Inferior parietal cortex (tissue), 1 donor: Measurements from ENCODE around the gene NLGN2.
A peak's percentile ranks its signal among the peaks of the same experiment; 100 is the strongest.
"Not testable (repeated sequence)": the region's sequence is repeated elsewhere in the genome, so short reads cannot be mapped to it uniquely, and the experiment has no call there.

Experiments used
- DNase-seq: peaks from one replicate; pipeline ENCODE4 v3.0.0-alpha.2; 2016; ENCODE audit errors: extremely low spot score

NLGN2 gene

GRCh38 chr17:7407485-7408251 is at the start of gene NLGN2:
NLGN2 (plus strand) TSS chr17:7407845; CDS start chr17:7408256, 411 bp downstream.
- no peak for DNase-seq

- DNase-seq: no peak
These were observed 45.7 kb upstream of the NLGN2 start for GRCh38 chr17:7361906-7362305.

GRCh38 chr17:7363311-7363710 is 44.3 kb upstream of the NLGN2 start:
- DNase-seq: no peak

- DNase-seq: not testable (repeated sequence)
These were observed 41.7 kb upstream of the NLGN2 start for GRCh38 chr17:7365963-7366362.

GRCh38 chr17:7367083-7367482 is 40.6 kb upstream of the NLGN2 start:
- no peak for DNase-seq

- no peak for DNase-seq
These were observed 39.6 kb upstream of the NLGN2 start for GRCh38 chr17:7367918-7368598.

GRCh38 chr17:7368599-7368994 is 39.0 kb upstream of the NLGN2 start:
- DNase-seq: not testable (repeated sequence)

- no peak for DNase-seq
These were observed 37.8 kb upstream of the NLGN2 start for GRCh38 chr17:7369825-7370224.

- no peak for DNase-seq
These were observed 36.8 kb upstream of the NLGN2 start for GRCh38 chr17:7370853-7371252.

- no peak for DNase-seq
These were observed 33.3 kb upstream of the NLGN2 start for GRCh38 chr17:7374353-7374752.

GRCh38 chr17:7379134-7379533 is 28.5 kb upstream of the NLGN2 start:
- no peak for DNase-seq

GRCh38 chr17:7380321-7380720 is 27.3 kb upstream of the NLGN2 start:
- DNase-seq: no peak

- DNase-seq: no peak
These were observed 26.6 kb upstream of the NLGN2 start, which contains the start of gene TNK1 for GRCh38 chr17:7380855-7381683. TNK1 (plus strand) TSS chr17:7381089; CDS start chr17:7382927, 1,838 bp downstream.

GRCh38 chr17:7382901-7383300 is 24.7 kb upstream of the NLGN2 start:
- no peak for DNase-seq

GRCh38 chr17:7383371-7383741 is 24.3 kb upstream of the NLGN2 start:
- DNase-seq: no peak

GRCh38 chr17:7383742-7384488 is 23.7 kb upstream of the NLGN2 start:
- DNase-seq: peak; percentile 17

GRCh38 chr17:7384489-7385081 is 23.1 kb upstream of the NLGN2 start:
- DNase-seq: no peak

GRCh38 chr17:7388856-7389255 is 18.8 kb upstream of the NLGN2 start:
- DNase-seq: no peak

- DNase-seq: no peak
These were observed 17.4 kb upstream of the NLGN2 start for GRCh38 chr17:7389924-7390910.

- DNase-seq: no peak
These were observed 16.3 kb upstream of the NLGN2 start for GRCh38 chr17:7391307-7391706.
